CD4-positive, alpha-beta T cell (primary cell): ENCODE measurements around the gene SPSB4. TPM values are rescaled to one million over a fixed set of nuclear protein-coding genes. Genes with fewer than 3 reads are reported as not detected.

Source experiments
- ATAC-seq: fragments of 200-7000 bp; cut with Tn5 transposase; one replicate; pipeline ENCODE4 v1.10.0; 2022; ENCODE audit warnings: mild to moderate bottlenecking; ENCODE audit not compliant: poor library complexity
- CTCF ChIA-PET: fragments of 350-600 bp; sonication (Branson Sonifier 250); formaldehyde crosslinking; loops from one replicate; lab custom pipeline; 2021; ENCODE audit warnings: antibody characterized with exemption, inconsistent platforms; lab: Charles Lee
- POLR2A ChIA-PET: fragments of 350-600 bp; sonication (Branson Sonifier 250); formaldehyde crosslinking; loops from one replicate; lab custom pipeline; 2021; ENCODE audit warnings: antibody characterized with exemption, inconsistent platforms; lab: Charles Lee
- DNase-seq, 14 experiments: peaks; one replicate each; pipeline ENCODE4 v3.0.0-alpha.2; 2013 to 2020; ENCODE audit warnings: mixed read lengths in 2 of 14
- H3K27ac ChIP-seq, 2 donors: one replicate each; pipeline versions ENCODE4 v1.5.1 to v1.7.0; 2013; ENCODE audit warnings: low read length in 2 of 2, low read depth in 1 of 2, mild to moderate bottlenecking in 1 of 2
- H3K27me3 ChIP-seq, 2 experiments: 1 replicate in 1 of 2; 2 replicates in 1 of 2; pipeline versions ENCODE4 v1.6.1 to v1.7.0; 2013; ENCODE audit warnings: low read length in 2 of 2, control low read depth in 1 of 2, mild to moderate bottlenecking in 1 of 2, moderate library complexity in 1 of 2; ENCODE audit not compliant: insufficient read depth in 2 of 2, control insufficient read depth in 1 of 2
- H3K36me3 ChIP-seq: one replicate; pipeline ENCODE4 v1.6.1; 2013; ENCODE audit warnings: low read length, control low read depth; ENCODE audit not compliant: insufficient read depth
- H3K4me1 ChIP-seq: one replicate; pipeline ENCODE4 v1.6.1; 2013; ENCODE audit warnings: low read length, control low read depth; ENCODE audit not compliant: insufficient read depth
- H3K4me3 ChIP-seq: one replicate; pipeline ENCODE4 v1.5.1; 2013; ENCODE audit warnings: mild to moderate bottlenecking, low read length, moderate library complexity
- H3K9me3 ChIP-seq, 2 experiments: 1 replicate in 1 of 2; 2 replicates in 1 of 2; pipeline versions ENCODE4 v1.6.1 to v1.7.0; 2013; ENCODE audit warnings: low read length in 2 of 2, mild to moderate bottlenecking in 2 of 2, control low read depth in 1 of 2, moderate library complexity in 1 of 2; ENCODE audit not compliant: control insufficient read depth in 1 of 2, insufficient read depth in 1 of 2
- H3K27ac Mint-ChIP-seq: one replicate; pipeline ENCODE4 v1.8.0; 2020; ENCODE audit warnings: mixed read lengths
- H3K27me3 Mint-ChIP-seq: one replicate; pipeline ENCODE4 v1.8.0; 2021; ENCODE audit warnings: mixed read lengths
- H3K36me3 Mint-ChIP-seq: one replicate; pipeline ENCODE4 v1.8.0; 2021; ENCODE audit warnings: low read depth, mixed read lengths
- H3K4me1 Mint-ChIP-seq: one replicate; pipeline ENCODE4 v1.8.0; 2021; ENCODE audit warnings: low read depth, mixed read lengths
- H3K4me3 Mint-ChIP-seq: one replicate; pipeline ENCODE4 v1.8.0; 2020; ENCODE audit warnings: mild to moderate bottlenecking, mixed read lengths
- H3K9me3 Mint-ChIP-seq: one replicate; pipeline ENCODE4 v1.8.0; 2020; ENCODE audit warnings: mixed read lengths
- CTCF ChIP-seq: fragments of 200-600 bp; IDR thresholded peaks from one replicate; pipeline ENCODE4 v1.8.0; 2022; ENCODE audit warnings: antibody characterized with exemption, mild to moderate bottlenecking
- intact Hi-C, 2 experiments: fragments of 100-400 bp; cut with DNase I in 1 of 2; cut with micrococcal nuclease in 1 of 2; formaldehyde crosslinking; loops; one replicate each; pipeline versions ENCODE4 v1.15.1 to v1.9.0; 2023 to 2025; cut with DNase I, micrococcal nuclease
- total RNA-seq, 174 experiments: library from RNA in 2 of 174; stranded (reverse) in 2 of 174; gene quantifications; one replicate each; pipeline ENCODE4 v1.2.3 and lab custom pipeline; 2021 to 2026

The SPSB4 gene
- total RNA-seq, 2 experiments from 2014 or later, result not detected

- no peak overlapping the region for H3K4me3 Mint-ChIP-seq
- CTCF ChIA-PET, result no interaction called here
- no peaks in the 10 kb centered on the region for H3K36me3 Mint-ChIP-seq
These were observed 12.7 kb downstream of the SPSB4 start for GRCh38 chr3:141063831-141064230.

GRCh38 chr3:141064255-141064926, 13.2 kb downstream of the SPSB4 start:
- no peak overlapping the region for H3K27ac Mint-ChIP-seq

More at GRCh38 chr3:141063831-141064230, 12.7 kb downstream of the SPSB4 start:
- DNase-seq (peak in 1 of 14 experiments; percentile 8), ATAC-seq (no peak)
- Mint-ChIP-seq H3K9me3 (peaks cover 4% of the 10 kb centered on the region), H3K27me3 (no peaks in the 10 kb centered on the region), H3K4me1 (no peaks in the 10 kb centered on the region), H3K27ac (no peak overlapping the region)
- intact Hi-C loops, result no loop called here
- no peak for TF ChIP-seq CTCF
- Histone ChIP-seq H3K36me3 (no peaks in the 10 kb centered on the region), H3K4me3 (no peak overlapping the region), H3K27ac (no peak overlapping the region), H3K4me1 (no peaks in the 10 kb centered on the region), H3K9me3 (peaks cover 0 to 11% of the 10 kb centered on the region in 2 experiments), H3K27me3 (no peaks in the 10 kb centered on the region)
- POLR2A ChIA-PET, result no interaction called here

GRCh38 chr3:141065258-141065657, 14.1 kb downstream of the SPSB4 start:
- Mint-ChIP-seq H3K4me3 (no peak overlapping the region), H3K9me3 (peaks cover 4% of the 10 kb centered on the region), H3K27me3 (no peaks in the 10 kb centered on the region), H3K36me3 (no peaks in the 10 kb centered on the region), H3K27ac (no peak overlapping the region), H3K4me1 (no peaks in the 10 kb centered on the region)
- CTCF ChIA-PET, result no interaction called here
- Histone ChIP-seq H3K9me3 (peaks cover 0 to 11% of the 10 kb centered on the region in 2 experiments), H3K4me1 (no peaks in the 10 kb centered on the region), H3K36me3 (no peaks in the 10 kb centered on the region), H3K27ac (no peak overlapping the region), H3K27me3 (no peaks in the 10 kb centered on the region), H3K4me3 (no peak overlapping the region)
- TF ChIP-seq CTCF, result no peak
- intact Hi-C loops, result no loop called here
- POLR2A ChIA-PET, result no interaction called here
- DNase-seq (no peak), ATAC-seq (no peak)

More at GRCh38 chr3:141064255-141064926, 13.2 kb downstream of the SPSB4 start:
- TF ChIP-seq CTCF, result no peak
- no peaks in the 10 kb centered on the region for H3K27me3 ChIP-seq
- H3K9me3 ChIP-seq, result peaks cover 0 to 11% of the 10 kb centered on the region in 2 experiments
- H3K4me1 ChIP-seq, result no peaks in the 10 kb centered on the region
- ChIA-PET CTCF (no interaction called here), POLR2A (no interaction called here)
- intact Hi-C loops, result no loop called here
- H3K4me3 ChIP-seq, result no peak overlapping the region
- Mint-ChIP-seq H3K9me3 (peaks cover 4% of the 10 kb centered on the region), H3K4me1 (no peaks in the 10 kb centered on the region), H3K36me3 (no peaks in the 10 kb centered on the region), H3K4me3 (no peak overlapping the region), H3K27me3 (no peaks in the 10 kb centered on the region)
- ATAC-seq, result no peak
- H3K27ac ChIP-seq, result no peak overlapping the region
- H3K36me3 ChIP-seq, result no peaks in the 10 kb centered on the region
- no peak for DNase-seq
